Activated T-cell treated with anti-CD3 and anti-CD28 coated beads, Interleukin-2, amount 50 U/mL, for 72 hours (primary cell): ENCODE measurements around the gene PSMF1. TPM values are rescaled to one million over a fixed set of nuclear protein-coding genes. Genes with fewer than 3 reads are reported as not detected.

ENCODE experiments used
- ATAC-seq, 2 donors: fragments of 150-1000 bp; cut with Tn5 transposase; replicated peaks in 1 of 2; 2 replicates each; pipeline ENCODE4 v1.10.0; 2021; ENCODE audit warnings: moderate library complexity in 2 of 2, mild to moderate bottlenecking in 1 of 2
- DNase-seq, 2 donors: peaks; one replicate each; pipeline ENCODE4 v3.0.0; 2021 to 2022; ENCODE audit warnings: mixed read lengths in 1 of 2
- H3K27ac Mint-ChIP-seq: one replicate; pipeline ENCODE4 v1.8.0; 2022; ENCODE audit warnings: mild to moderate bottlenecking, moderate library complexity, mixed read lengths
- H3K27me3 Mint-ChIP-seq: one replicate; pipeline ENCODE4 v1.8.0; 2022; ENCODE audit warnings: low read depth, mixed read lengths
- H3K36me3 Mint-ChIP-seq, 2 donors: one replicate each; pipeline ENCODE4 v1.8.0; 2022; ENCODE audit warnings: mixed read lengths in 2 of 2, mild to moderate bottlenecking in 1 of 2; ENCODE audit not compliant: insufficient read depth in 2 of 2
- H3K4me1 Mint-ChIP-seq: one replicate; pipeline ENCODE4 v1.8.0; 2022; ENCODE audit warnings: low read depth, mixed read lengths
- H3K4me3 Mint-ChIP-seq, 2 donors: one replicate each; pipeline ENCODE4 v1.8.0; 2022; ENCODE audit warnings: mild to moderate bottlenecking in 2 of 2, mixed read lengths in 2 of 2, moderate library complexity in 2 of 2
- H3K9me3 Mint-ChIP-seq, 2 donors: one replicate each; pipeline ENCODE4 v1.8.0; 2022; ENCODE audit warnings: mixed read lengths in 2 of 2
- total RNA-seq, 2 donors: library from RNA; stranded (reverse); gene quantifications; one replicate each; pipeline ENCODE4 v1.2.3, GENCODE V29; 2022

PSMF1 gene
- total RNA-seq, 2 donors from 2014 or later = 168 to 185 TPM

DNA sequence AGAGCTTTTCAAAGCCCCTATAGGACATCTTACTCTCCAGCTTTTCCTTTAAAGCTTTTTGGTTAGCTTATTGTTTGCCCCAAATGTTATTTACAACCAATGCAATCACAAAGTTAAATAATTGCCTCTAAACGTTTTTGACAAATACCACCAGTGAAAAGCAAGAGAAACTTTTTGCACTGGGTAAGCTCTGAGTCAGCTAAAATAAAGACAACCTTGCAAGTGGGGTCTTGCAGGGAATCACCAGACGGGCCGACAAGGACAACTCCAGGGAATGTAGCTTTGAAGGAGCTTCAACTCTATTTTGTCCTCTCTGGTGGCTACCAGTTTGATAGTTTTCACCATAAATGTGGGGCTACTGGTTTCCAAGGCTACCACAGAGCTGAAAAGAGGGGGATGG lies 14.7 kb upstream of the PSMF1 start:
- peaks cover 0 to 3% of the 10 kb centered on the region in 2 donors for H3K36me3 Mint-ChIP-seq
- H3K4me3 Mint-ChIP-seq = no peak overlapping the region
- peaks cover 0 to 8% of the 10 kb centered on the region in 2 donors for H3K9me3 Mint-ChIP-seq
- ATAC-seq = no peak
- H3K4me1 Mint-ChIP-seq = no peaks in the 10 kb centered on the region
- DNase-seq = no peak
- no peak overlapping the region for H3K27ac Mint-ChIP-seq
- H3K27me3 Mint-ChIP-seq = no peaks in the 10 kb centered on the region

DNA sequence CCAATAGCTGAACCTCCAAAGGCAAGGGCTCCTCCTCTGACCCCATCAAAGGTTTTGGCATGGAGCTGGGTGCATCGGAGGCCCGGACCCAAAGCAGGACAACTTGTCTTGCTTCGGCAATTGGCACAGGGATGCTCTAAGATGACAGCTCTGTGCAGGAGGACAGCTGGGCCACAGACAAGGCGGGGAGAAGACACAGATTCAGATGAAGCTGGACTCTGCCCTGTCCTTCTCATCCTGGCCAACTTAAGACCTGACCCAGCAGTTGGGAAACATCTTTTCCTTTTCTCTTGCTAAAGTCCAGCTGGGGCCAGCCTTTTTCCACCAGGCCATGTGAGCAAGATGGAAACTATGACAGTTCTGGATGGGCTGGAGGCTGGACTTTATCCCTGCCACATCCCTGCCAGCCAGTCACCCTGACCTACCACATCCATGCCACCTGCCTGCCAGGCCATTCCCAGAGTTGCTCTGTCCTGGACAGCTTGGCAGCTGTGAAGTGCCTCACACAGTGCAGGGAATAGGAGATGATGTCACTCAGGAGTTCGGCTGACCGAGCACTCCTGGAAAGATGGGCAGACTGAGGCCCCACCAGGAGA lies 12.7 kb upstream of the PSMF1 start:
- H3K36me3 Mint-ChIP-seq = peaks cover 0 to 3% of the 10 kb centered on the region in 2 donors
- H3K27me3 Mint-ChIP-seq = no peaks in the 10 kb centered on the region
- peaks cover 0 to 8% of the 10 kb centered on the region in 2 donors for H3K9me3 Mint-ChIP-seq
- no peak overlapping the region for H3K27ac Mint-ChIP-seq
- H3K4me3 Mint-ChIP-seq = no peak overlapping the region
- no peaks in the 10 kb centered on the region for H3K4me1 Mint-ChIP-seq
- ATAC-seq = no peak
- no peak for DNase-seq

DNA sequence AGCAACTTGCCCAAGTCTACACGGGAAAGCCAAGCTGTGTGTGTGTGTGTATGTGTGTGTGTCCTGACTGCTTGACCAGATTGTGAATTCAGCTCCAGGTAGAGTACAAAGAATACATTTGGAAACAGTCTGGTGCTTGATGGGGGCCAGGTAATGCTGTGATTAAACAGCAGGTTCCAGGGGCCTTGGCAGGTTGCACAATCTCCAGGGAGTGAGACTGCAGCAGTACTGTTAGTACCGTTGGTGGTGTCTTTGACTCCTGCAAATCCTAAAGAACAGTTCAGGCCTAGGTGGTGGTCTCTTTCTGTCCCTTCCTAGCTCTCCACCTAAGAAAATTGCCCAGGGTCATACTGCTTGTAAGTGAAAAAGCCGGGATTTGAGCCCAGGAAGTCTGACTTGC lies 11.2 kb upstream of the PSMF1 start:
- ATAC-seq = no peak
- DNase-seq = no peak
- Mint-ChIP-seq H3K4me3 (no peak overlapping the region), H3K4me1 (no peaks in the 10 kb centered on the region), H3K36me3 (peaks cover 0 to 3% of the 10 kb centered on the region in 2 donors), H3K9me3 (peaks cover 0 to 7% of the 10 kb centered on the region in 2 donors), H3K27ac (no peak overlapping the region), H3K27me3 (no peaks in the 10 kb centered on the region)

DNA sequence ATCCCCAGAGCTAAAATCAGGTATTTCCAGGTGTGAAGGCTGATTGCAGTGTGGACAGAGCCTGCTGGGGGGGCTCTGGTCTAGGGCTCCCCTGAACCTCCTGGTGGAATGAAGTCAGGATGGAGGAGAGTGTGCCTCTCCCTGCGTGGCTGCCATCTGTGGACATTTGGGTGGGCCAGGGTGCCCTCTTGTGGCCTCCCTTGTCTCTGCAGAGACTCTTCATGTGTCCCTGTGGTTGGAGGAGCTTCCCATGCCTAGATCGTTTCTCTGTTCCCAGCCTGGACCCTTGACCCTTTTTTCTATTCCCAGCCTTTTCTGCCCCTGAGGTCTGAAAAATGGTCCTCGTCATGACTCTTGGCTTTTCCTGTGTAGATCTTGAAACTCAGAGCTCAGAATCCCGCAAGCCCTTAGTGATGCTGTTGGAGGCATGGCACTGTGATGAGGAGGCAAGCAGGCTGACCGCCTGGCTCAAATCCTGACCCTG lies 9.9 kb upstream of the PSMF1 start:
- DNase-seq = peak; percentile 53 to 61

DNA sequence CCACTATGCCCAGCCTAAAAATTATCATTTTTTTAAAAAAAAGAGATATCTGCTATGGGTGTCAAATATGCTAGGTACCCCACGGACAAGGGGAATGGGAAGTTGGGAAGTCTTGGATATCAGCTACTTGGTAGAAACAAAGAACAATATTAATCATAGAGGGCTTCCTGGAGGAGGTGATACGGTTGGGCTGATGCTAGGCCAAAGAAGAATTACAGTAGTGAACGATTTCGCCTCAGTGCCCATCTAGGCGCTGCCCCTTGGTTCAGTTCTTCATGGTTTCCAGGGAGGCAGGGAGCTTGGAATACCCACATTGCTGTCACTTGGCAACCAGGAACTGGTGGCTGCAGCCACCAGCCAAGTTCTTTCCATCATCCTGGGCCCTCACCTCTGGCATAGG lies 5.5 kb upstream of the PSMF1 start:
- peaks cover 15% of the 10 kb centered on the region for H3K4me1 Mint-ChIP-seq
- no peaks in the 10 kb centered on the region for H3K27me3 Mint-ChIP-seq
- no peak for ATAC-seq
- peaks cover 0 to 3% of the 10 kb centered on the region in 2 donors for H3K36me3 Mint-ChIP-seq
- no peak for DNase-seq
- H3K27ac Mint-ChIP-seq = no peak overlapping the region
- H3K4me3 Mint-ChIP-seq = no peak overlapping the region
- no peaks in the 10 kb centered on the region for H3K9me3 Mint-ChIP-seq

More for the DNA sequence above, 9.9 kb upstream of the PSMF1 start:
- Mint-ChIP-seq H3K27me3 (no peaks in the 10 kb centered on the region), H3K9me3 (no peaks in the 10 kb centered on the region), H3K27ac (no peak overlapping the region), H3K4me1 (no peaks in the 10 kb centered on the region), H3K36me3 (no peaks in the 10 kb centered on the region), H3K4me3 (no peak overlapping the region)
- peak; percentile 70 to 78 for ATAC-seq

DNA sequence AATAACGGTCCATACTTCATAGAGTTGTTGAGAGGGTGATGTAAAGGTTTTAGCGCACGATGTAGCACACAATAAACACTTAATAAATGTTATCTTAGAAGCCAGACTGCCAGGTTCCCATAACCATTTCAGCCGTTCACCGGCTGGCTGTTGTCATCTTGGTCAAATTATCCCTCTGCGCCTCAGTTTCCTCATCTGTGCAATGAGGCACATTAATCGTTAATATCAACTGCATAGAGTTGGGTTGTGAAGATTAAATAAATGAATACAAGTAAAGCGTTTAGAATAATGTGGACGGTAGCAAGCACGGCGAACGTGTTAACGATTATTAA lies 432 bp upstream of the PSMF1 start:
- Mint-ChIP-seq H3K27me3 (no peaks in the 10 kb centered on the region), H3K4me1 (peaks cover 54% of the 10 kb centered on the region), H3K36me3 (peaks cover 7 to 22% of the 10 kb centered on the region in 2 donors), H3K9me3 (no peaks in the 10 kb centered on the region), H3K27ac (peak overlapping the region; percentile 90), H3K4me3 (peak overlapping the region; percentile 81 to 93)
- ATAC-seq (no peak), DNase-seq (no peak)

DNA sequence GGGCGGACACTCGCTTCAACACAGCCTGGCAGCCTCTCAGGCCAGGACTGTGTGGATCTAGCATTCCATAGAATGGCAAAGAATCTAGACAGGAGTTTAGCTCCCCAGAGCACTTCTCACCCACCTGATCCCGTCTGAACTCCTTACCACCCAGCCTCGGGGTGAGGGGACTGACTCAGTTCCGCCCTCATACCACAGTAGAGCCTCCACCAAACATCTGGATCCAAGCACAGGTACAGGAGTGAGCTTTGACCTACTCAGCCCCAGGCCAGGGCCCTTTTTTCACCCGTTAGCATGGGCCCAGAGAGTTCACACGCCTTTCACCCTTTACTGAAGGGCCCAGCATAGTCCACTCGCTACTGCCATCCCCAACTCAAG lies 715 bp downstream of the PSMF1 start:
- Mint-ChIP-seq H3K27ac (peak overlapping the region; percentile 64), H3K4me1 (peaks cover 66% of the 10 kb centered on the region), H3K4me3 (peak overlapping the region; percentile 81 to 93), H3K27me3 (no peaks in the 10 kb centered on the region), H3K36me3 (peaks cover 7 to 22% of the 10 kb centered on the region in 2 donors), H3K9me3 (no peaks in the 10 kb centered on the region)
- ATAC-seq (peak in 1 of 2 donors; percentile 64), DNase-seq (peak; percentile 28 to 40)

DNA sequence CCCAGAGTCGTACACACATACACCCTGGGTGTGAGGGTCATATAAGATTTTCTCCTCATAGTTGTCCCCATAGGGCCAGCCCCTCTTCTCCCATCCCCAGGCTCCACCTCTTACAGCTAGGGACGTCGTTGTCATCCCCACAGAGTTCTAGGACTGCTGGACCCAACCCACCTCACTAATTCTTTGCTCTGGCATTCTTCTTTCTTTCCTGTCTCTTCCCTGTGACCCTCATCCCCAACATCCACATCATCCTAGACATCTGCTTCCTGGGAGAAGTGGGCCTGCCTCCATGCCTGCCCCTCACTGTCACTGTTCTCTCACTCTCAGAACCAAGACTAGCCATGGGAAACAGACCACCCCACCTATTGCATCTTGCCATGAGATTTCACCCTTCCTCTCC lies 1.1 kb downstream of the PSMF1 start:
- H3K9me3 Mint-ChIP-seq = no peaks in the 10 kb centered on the region
- H3K36me3 Mint-ChIP-seq = peaks cover 7 to 24% of the 10 kb centered on the region in 2 donors
- peak overlapping the region; percentile 81 to 93 for H3K4me3 Mint-ChIP-seq
- H3K27ac Mint-ChIP-seq = peak overlapping the region; percentile 64
- peaks cover 69% of the 10 kb centered on the region for H3K4me1 Mint-ChIP-seq
- DNase-seq (no peak), ATAC-seq (no peak)
- no peaks in the 10 kb centered on the region for H3K27me3 Mint-ChIP-seq

DNA sequence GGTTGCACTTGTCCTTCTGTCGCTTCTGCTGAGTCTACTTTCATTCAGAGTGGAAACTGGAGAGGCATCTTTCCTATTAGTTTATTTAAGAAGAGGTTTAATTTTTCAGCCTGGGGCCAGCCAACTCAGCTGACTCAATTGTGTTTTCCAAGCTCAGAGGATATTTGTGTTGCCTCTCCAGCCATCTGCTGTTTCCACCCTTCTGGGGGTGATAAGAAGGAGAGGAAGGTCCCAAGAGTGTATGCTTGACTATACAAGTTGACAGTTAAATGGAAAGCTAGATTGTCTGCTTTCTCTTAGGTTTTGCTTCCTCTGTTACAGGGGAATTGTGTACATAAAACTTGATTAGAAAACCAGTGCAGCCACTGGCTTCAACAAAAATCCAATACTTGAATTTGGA lies 3.0 kb downstream of the PSMF1 start:
- peak overlapping the region; percentile 83 for H3K27ac Mint-ChIP-seq
- peaks cover 70% of the 10 kb centered on the region for H3K4me1 Mint-ChIP-seq
- DNase-seq (no peak), ATAC-seq (no peak)
- peaks cover 8 to 34% of the 10 kb centered on the region in 2 donors for H3K36me3 Mint-ChIP-seq
- no peaks in the 10 kb centered on the region for H3K9me3 Mint-ChIP-seq
- peak overlapping the region; percentile 43 to 59 for H3K4me3 Mint-ChIP-seq
- H3K27me3 Mint-ChIP-seq = no peaks in the 10 kb centered on the region

DNA sequence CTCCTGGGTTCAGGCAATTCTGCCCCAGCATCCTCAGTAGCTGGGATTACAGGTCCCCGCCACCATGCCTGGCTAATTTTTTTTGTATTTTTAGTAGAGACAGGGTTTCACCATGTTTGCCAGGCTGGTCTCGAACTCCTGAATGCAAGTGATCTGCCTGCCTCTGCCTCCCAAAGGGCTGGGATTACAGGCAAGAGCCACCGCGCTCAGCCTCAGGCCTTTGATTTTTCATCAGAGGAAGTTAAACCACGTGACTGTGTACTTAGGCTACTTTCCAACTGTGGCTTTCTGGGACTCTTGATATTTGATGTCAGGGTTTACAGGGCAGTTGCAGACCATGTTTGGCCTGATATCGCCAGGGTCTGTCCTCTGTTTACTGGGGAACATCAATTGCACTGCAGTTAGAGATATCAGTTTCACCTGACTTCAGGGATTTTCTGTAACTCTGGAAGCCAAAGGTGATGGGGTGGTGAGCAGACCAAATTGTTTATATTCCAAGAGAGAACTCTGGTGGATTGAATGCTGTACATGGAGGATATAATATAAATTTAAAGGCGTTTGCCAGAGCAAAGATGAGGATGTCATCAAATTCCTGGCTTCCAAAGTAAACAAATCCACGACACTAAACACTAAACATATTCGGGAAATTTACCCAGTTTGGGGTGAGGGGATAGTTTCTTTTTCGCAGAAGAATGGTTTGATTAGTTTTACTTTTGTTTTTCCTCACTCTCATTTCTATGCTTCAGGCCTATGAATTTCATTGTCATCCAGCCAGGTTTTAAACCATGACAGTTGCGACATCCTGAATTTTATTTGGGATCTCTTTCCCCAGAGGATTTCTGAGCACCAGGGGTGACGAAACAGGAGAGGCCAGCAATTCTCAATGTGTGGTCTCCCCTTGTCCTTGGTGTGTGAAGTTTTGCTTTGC lies 4.2 kb downstream of the PSMF1 start:
- Mint-ChIP-seq H3K9me3 (no peaks in the 10 kb centered on the region), H3K27me3 (no peaks in the 10 kb centered on the region), H3K27ac (peak overlapping the region; percentile 82), H3K4me1 (peaks cover 59% of the 10 kb centered on the region), H3K4me3 (peak overlapping the region; percentile 55 to 72), H3K36me3 (peaks cover 6 to 42% of the 10 kb centered on the region in 2 donors)
- DNase-seq (no peak), ATAC-seq (no peak)

DNA sequence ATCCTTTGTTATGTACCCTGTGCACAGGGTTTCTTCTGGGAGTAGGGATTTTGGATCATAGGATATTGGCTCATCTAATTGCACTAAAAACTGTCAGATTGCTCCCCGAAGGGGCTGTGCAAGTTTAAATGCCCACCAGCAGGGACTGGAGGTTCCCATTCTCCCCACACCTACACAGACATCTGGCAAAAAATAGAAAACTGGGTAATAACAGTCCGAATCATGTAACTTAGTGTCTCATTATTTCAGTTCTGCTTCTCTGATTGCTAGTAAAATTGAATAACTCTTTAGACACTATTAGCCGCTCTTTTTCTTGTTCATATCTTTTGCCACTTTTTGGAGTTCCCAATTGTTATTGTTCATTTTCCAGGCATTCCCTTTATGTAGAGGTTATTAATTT lies 5.3 kb downstream of the PSMF1 start:
- H3K27ac Mint-ChIP-seq = peak overlapping the region; percentile 66
- no peak for ATAC-seq
- peak overlapping the region in 1 of 2 donors; percentile 7 for H3K4me3 Mint-ChIP-seq
- DNase-seq = no peak
- H3K27me3 Mint-ChIP-seq = no peaks in the 10 kb centered on the region
- peaks cover 8 to 47% of the 10 kb centered on the region in 2 donors for H3K36me3 Mint-ChIP-seq
- H3K9me3 Mint-ChIP-seq = no peaks in the 10 kb centered on the region
- peaks cover 56% of the 10 kb centered on the region for H3K4me1 Mint-ChIP-seq

DNA sequence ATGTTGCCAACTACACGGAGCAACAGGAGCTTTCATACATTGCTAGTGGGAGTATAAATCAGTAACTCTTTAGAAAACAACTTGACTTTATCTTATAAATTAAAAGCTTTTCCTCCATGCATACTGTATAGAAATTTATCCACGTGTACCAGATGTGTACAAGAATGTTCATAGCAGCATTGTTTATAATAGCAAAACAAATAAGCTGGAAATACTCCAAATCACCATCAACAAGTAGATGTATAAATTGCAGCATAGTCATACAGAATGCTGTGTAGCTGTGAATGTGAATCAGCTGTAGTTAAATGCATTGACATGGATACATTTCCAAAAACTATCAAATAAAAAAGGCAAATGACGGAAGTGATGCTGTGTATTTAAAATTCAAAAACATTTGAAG lies 6.0 kb downstream of the PSMF1 start:
- ATAC-seq (no peak), DNase-seq (no peak)
- Mint-ChIP-seq H3K27me3 (no peaks in the 10 kb centered on the region), H3K9me3 (no peaks in the 10 kb centered on the region), H3K36me3 (peaks cover 10 to 48% of the 10 kb centered on the region in 2 donors), H3K4me1 (peaks cover 53% of the 10 kb centered on the region), H3K4me3 (no peak overlapping the region), H3K27ac (peak overlapping the region; percentile 48)

DNA sequence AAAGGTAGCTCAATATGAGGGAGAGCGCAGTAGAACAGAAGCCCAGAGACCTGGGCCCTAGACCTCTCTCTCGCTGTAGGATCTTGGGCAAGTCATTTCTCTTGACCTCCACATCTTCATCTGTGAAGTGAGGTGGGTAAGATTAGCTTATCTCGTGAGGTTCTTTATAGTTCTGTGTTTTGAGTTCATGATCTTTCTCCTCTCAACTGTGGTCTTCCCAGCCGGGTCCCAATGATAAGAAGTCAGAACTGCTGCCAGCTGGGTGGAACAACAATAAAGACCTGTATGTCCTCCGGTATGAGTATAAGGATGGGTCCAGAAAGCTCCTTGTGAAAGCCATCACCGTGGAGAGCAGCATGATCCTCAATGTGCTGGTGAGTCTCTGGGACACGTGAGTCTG lies 6.9 kb downstream of the PSMF1 start:
- peaks cover 8 to 45% of the 10 kb centered on the region in 2 donors for H3K36me3 Mint-ChIP-seq

More for the DNA sequence above, 6.9 kb downstream of the PSMF1 start:
- H3K4me3 Mint-ChIP-seq = no peak overlapping the region
- H3K9me3 Mint-ChIP-seq = no peaks in the 10 kb centered on the region
- H3K27ac Mint-ChIP-seq = no peak overlapping the region
- peaks cover 44% of the 10 kb centered on the region for H3K4me1 Mint-ChIP-seq
- DNase-seq (no peak), ATAC-seq (no peak)
- H3K27me3 Mint-ChIP-seq = no peaks in the 10 kb centered on the region
